Lower leg skin (tissue), 4 donors: ENCODE results near the gene CYTH1. TPM values are rescaled to one million over a fixed set of nuclear protein-coding genes. Genes with fewer than 3 reads are reported as not detected.

ENCODE experiments used
- DNase-seq, 2 donors: peaks; one replicate each; pipeline ENCODE4 v3.0.0-alpha.2; 2019; ENCODE audit warnings: low spot score in 2 of 2
- H3K4me3 ChIP-seq: fragments of 200-600 bp; sonication (generic); 2 replicates; pipeline ENCODE4 v1.5.1; 2017; ENCODE audit warnings: mild to moderate bottlenecking, low read depth; ENCODE audit not compliant: poor library complexity, severe bottlenecking
- POLR2A ChIP-seq, 2 donors: fragments of 450-650 bp; IDR thresholded peaks; one replicate each; pipeline ENCODE4 v1.6.1; 2016 to 2017; ENCODE audit warnings: antibody characterized with exemption in 2 of 2, mild to moderate bottlenecking in 1 of 2, moderate library complexity in 1 of 2
- WGBS, 2 donors: methylation state at CpG; one replicate each; pipeline ENCODE4 v1.1.5; 2018; 5-methylcytosine and 5-hydroxymethylcytosine counted together
- intact Hi-C: fragments of 100-400 bp; cut with DNase I; formaldehyde crosslinking; loops from one replicate; pipeline ENCODE4 v1.15.0; 2023; ENCODE audit warnings: low total_unique reads
- total RNA-seq, 4 donors: library from RNA; depleted of rRNA; stranded (reverse); fragments of >200 nt; gene quantifications; one replicate each; pipeline ENCODE4 v1.1.0, GENCODE V29; 2016
- TF ChIP-seq, protein P1 (sequence below), 3 donors: fragments of 450-650 bp; IDR thresholded peaks; one replicate each; pipeline ENCODE4 v1.5.1; 2016; ENCODE audit warnings: antibody characterized with exemption in 3 of 3, mild to moderate bottlenecking in 3 of 3, moderate library complexity in 2 of 3

Gene CYTH1
- total RNA-seq, 4 donors from 2014 or later, result 53.7 to 79.4 (median 63.9) TPM

DNA sequence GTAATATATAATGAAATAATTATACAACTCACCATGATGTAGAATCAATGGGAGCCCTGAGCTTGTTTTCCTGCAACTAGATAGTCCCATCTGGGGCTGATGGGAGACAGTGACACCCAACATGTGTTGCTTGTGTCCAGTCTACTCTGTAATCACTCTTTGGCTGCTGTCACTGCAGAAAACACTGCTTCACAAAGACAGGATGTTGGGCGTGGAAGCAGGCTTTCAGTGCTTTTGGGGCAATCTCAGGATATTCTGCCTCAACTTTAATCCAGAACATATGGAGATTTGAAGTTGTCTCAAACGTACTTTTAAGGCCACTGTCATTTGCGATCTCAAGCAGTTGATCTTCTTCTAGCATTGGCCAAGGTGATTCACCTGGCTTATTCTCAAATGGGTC, 94.9 kb downstream of the CYTH1 start:
- WGBS, 2 donors, result 75 to 90% methylated on average over 3 of the region's 3 CpGs
- DNase-seq, result peak in 1 of 2 donors; percentile 74
- H3K4me3 ChIP-seq, result no peak overlapping the region
- intact Hi-C loops, result no loop called here
- TF ChIP-seq, protein P1, sequence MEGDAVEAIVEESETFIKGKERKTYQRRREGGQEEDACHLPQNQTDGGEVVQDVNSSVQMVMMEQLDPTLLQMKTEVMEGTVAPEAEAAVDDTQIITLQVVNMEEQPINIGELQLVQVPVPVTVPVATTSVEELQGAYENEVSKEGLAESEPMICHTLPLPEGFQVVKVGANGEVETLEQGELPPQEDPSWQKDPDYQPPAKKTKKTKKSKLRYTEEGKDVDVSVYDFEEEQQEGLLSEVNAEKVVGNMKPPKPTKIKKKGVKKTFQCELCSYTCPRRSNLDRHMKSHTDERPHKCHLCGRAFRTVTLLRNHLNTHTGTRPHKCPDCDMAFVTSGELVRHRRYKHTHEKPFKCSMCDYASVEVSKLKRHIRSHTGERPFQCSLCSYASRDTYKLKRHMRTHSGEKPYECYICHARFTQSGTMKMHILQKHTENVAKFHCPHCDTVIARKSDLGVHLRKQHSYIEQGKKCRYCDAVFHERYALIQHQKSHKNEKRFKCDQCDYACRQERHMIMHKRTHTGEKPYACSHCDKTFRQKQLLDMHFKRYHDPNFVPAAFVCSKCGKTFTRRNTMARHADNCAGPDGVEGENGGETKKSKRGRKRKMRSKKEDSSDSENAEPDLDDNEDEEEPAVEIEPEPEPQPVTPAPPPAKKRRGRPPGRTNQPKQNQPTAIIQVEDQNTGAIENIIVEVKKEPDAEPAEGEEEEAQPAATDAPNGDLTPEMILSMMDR (IDR thresholded peaks at IDR 0.05), result no peak
- TF ChIP-seq POLR2A (IDR thresholded peaks at IDR 0.05), result no peak

DNA sequence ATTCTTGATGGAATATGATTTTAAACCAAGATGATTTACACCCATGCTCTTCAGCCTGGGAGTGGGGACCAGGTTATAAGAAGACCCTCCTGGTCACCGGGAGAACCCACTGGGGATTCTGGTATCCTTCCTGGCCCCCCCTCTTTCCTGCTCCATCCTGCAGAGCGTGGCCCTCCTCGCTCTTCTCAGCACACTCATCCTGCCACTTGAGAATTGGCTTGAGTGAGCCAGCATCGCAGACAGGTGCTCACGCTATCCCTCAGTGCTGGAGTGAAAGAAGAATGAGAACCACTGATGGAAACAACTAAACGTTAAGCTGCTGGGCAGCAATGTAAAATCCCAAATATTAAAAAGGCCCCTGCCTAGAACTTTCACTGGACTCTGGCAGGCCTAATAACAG, 98.0 kb downstream of the CYTH1 start:
- intact Hi-C loops, result no loop called here
- H3K4me3 ChIP-seq, result no peak overlapping the region
- 90 to 91% methylated on average over 6 of the region's 6 CpGs for WGBS, 2 donors
- DNase-seq, result no peak
- TF ChIP-seq POLR2A (IDR thresholded peaks at IDR 0.05), result no peak
- TF ChIP-seq, protein P1 (IDR thresholded peaks at IDR 0.05), result no peak

DNA sequence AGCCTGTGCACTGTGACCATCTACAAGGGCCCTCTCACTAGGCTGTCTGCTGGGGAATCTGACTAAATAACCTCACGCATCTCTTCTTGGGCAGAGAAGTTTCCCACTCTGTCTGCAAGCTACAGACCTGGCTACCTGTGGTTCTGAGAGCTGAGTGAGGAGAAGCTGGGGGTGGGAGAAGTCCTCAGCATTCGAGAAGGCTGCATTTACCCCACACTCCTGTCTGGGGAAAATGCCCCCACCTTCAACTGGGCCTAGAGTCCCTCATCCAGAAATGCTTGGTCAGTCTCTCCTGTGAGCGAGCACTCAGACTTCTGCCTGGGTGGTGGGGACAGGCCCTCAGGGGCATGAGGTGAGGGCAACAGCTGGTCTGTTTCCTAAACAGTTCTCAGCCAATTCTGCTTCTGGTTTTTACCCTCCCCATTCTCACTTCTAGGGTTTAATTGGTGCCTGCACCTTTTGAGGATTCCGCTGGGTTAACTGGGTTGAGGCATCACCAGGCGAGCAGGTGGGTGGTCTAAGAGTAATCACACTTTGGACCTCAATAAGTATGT, 98.6 kb downstream of the CYTH1 start:
- 93 to 97% methylated on average over 5 of the region's 5 CpGs for WGBS, 2 donors
- DNase-seq, result no peak
- intact Hi-C loops, result no loop called here

DNA sequence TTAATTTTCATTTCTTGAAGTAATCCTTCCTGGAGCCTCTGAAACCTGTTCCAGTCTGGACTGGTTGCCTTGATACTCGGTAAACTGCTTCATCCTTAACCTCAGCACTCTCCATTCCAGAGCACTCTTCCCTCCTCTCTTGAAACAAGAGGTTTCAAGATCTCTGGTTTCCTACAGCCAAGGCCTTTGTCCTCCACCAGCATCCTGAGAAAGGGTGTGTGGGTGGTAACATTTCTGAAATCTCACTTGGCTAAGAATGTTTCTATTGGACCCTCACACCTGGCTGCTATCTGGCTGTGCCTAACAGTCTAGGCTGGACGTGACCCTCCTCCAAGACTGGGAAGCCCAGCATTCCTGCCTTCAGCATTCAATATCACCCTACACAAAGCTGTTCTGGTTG, 99.7 kb downstream of the CYTH1 start:
- TF ChIP-seq POLR2A (IDR thresholded peaks at IDR 0.05), result no peak
- TF ChIP-seq, protein P1 (IDR thresholded peaks at IDR 0.05), result no peak
- no peak overlapping the region for H3K4me3 ChIP-seq
- 83 to 84% methylated on average over 2 of the region's 2 CpGs for WGBS, 2 donors
- intact Hi-C loops, result no loop called here
- no peak for DNase-seq

More for the DNA sequence above, 98.6 kb downstream of the CYTH1 start:
- H3K4me3 ChIP-seq, result no peak overlapping the region
- TF ChIP-seq, protein P1 (IDR thresholded peaks at IDR 0.05), result no peak
- no peak for TF ChIP-seq POLR2A (IDR thresholded peaks at IDR 0.05)

DNA sequence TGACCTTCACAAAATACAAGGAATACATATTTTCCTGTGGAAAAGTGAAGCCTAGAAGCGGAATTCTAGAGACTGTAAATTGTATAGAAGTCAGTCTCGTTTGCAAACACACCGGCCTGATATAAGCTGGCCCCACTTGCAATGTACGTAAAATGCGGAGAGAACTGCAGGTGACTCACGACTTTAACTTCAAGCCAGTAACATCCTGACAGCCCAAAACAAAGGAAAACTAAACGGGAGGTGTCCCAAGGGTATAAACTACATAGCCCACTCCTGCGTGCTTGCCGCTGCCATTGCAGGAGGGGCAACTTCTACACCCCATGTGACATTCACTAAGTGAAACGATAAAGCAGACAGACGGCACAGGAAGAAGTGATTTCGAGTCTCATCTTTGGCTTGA, 101.6 kb downstream of the CYTH1 start:
- H3K4me3 ChIP-seq, result no peak overlapping the region
- intact Hi-C loops, result no loop called here
- WGBS, 2 donors, result 84 to 86% methylated on average over 12 of the region's 12 CpGs
- DNase-seq, result no peak
- TF ChIP-seq, protein P1 (IDR thresholded peaks at IDR 0.05), result no peak
- TF ChIP-seq POLR2A (IDR thresholded peaks at IDR 0.05), result no peak
